Nephron progenitor cell (in vitro differentiated cells): Measurements from ENCODE around the gene MAST2.

Source experiments
- DNase-seq: peaks from one replicate; pipeline ENCODE4 v3.0.0; 2021
- H3K27ac Mint-ChIP-seq: 2 replicates; pipeline ENCODE4 v1.8.0; 2021; ENCODE audit warnings: mild to moderate bottlenecking, moderate library complexity, mixed read lengths
- H3K27me3 Mint-ChIP-seq: 2 replicates; pipeline ENCODE4 v1.8.0; 2021; ENCODE audit warnings: mild to moderate bottlenecking, low read depth, mixed read lengths; ENCODE audit not compliant: poor library complexity
- H3K36me3 Mint-ChIP-seq: 2 replicates; pipeline ENCODE4 v1.8.0; 2021; ENCODE audit warnings: low read depth, mixed read lengths
- H3K4me1 Mint-ChIP-seq: 2 replicates; pipeline ENCODE4 v1.8.0; 2021; ENCODE audit warnings: mixed read lengths
- H3K4me3 Mint-ChIP-seq: 2 replicates; pipeline ENCODE4 v1.8.0; 2021; ENCODE audit warnings: mild to moderate bottlenecking, moderate library complexity, mixed read lengths
- H3K9me3 Mint-ChIP-seq: 2 replicates; pipeline ENCODE4 v1.8.0; 2021; ENCODE audit warnings: mild to moderate bottlenecking, moderate library complexity, mixed read lengths
- CTCF ChIP-seq: fragments of 200-600 bp; sonication (generic); IDR thresholded peaks from 2 replicates; pipeline ENCODE4 v1.5.0; 2021; ENCODE audit warnings: antibody characterized with exemption

MAST2 gene

GRCh38 chr1:45876000-45876617 is 72.7 kb downstream of the MAST2 start:
- no peaks in the 10 kb centered on the region for H3K27me3 Mint-ChIP-seq
- TF ChIP-seq CTCF, result no peak
- H3K4me1 Mint-ChIP-seq, result no peaks in the 10 kb centered on the region
- H3K4me3 Mint-ChIP-seq, result no peak overlapping the region
- DNase-seq, result no peak
- no peak overlapping the region for H3K27ac Mint-ChIP-seq
- peaks cover 3% of the 10 kb centered on the region for H3K36me3 Mint-ChIP-seq
- H3K9me3 Mint-ChIP-seq, result no peaks in the 10 kb centered on the region

GRCh38 chr1:45877264-45877663 is 73.9 kb downstream of the MAST2 start:
- Mint-ChIP-seq H3K4me1 (no peaks in the 10 kb centered on the region), H3K27ac (no peak overlapping the region)
- DNase-seq, result no peak

GRCh38 chr1:45879885-45880598 is 76.6 kb downstream of the MAST2 start:
- no peaks in the 10 kb centered on the region for H3K4me1 Mint-ChIP-seq
- no peak overlapping the region for H3K4me3 Mint-ChIP-seq
- DNase-seq, result no peak
- H3K9me3 Mint-ChIP-seq, result no peaks in the 10 kb centered on the region
- no peak overlapping the region for H3K27ac Mint-ChIP-seq
- H3K27me3 Mint-ChIP-seq, result no peaks in the 10 kb centered on the region
- H3K36me3 Mint-ChIP-seq, result no peaks in the 10 kb centered on the region
- TF ChIP-seq CTCF, result no peak

More at GRCh38 chr1:45877264-45877663, 73.9 kb downstream of the MAST2 start:
- Mint-ChIP-seq H3K36me3 (no peaks in the 10 kb centered on the region), H3K27me3 (no peaks in the 10 kb centered on the region), H3K4me3 (no peak overlapping the region), H3K9me3 (no peaks in the 10 kb centered on the region)
- no peak for TF ChIP-seq CTCF

- Mint-ChIP-seq H3K4me1 (no peaks in the 10 kb centered on the region), H3K9me3 (no peaks in the 10 kb centered on the region), H3K27ac (no peak overlapping the region), H3K36me3 (no peaks in the 10 kb centered on the region), H3K27me3 (no peaks in the 10 kb centered on the region), H3K4me3 (no peak overlapping the region)
- TF ChIP-seq CTCF, result no peak
- DNase-seq, result no peak
Measured at GRCh38 chr1:45880930-45881329, 77.5 kb downstream of the MAST2 start.

GRCh38 chr1:45883658-45884057 is 80.2 kb downstream of the MAST2 start:
- no peaks in the 10 kb centered on the region for H3K27me3 Mint-ChIP-seq

More at GRCh38 chr1:45883658-45884057, 80.2 kb downstream of the MAST2 start:
- no peaks in the 10 kb centered on the region for H3K4me1 Mint-ChIP-seq
- H3K27ac Mint-ChIP-seq, result no peak overlapping the region
- no peak for TF ChIP-seq CTCF
- H3K36me3 Mint-ChIP-seq, result peaks cover 11% of the 10 kb centered on the region
- no peak for DNase-seq
- peaks cover under 1% of the 10 kb centered on the region for H3K9me3 Mint-ChIP-seq
- no peak overlapping the region for H3K4me3 Mint-ChIP-seq
